CD14-positive monocyte (primary cell): ENCODE results near the gene DSCAML1. TPM values are rescaled to one million over a fixed set of nuclear protein-coding genes. Genes with fewer than 3 reads are reported as not detected.

Source experiments
- DNase-seq, 3 donors: peaks; one replicate each; pipeline ENCODE4 v3.0.0-alpha.2; 2011 to 2022
- H2AFZ ChIP-seq: 2 replicates; pipeline ENCODE4 v1.6.0; 2012; ENCODE audit warnings: mild to moderate bottlenecking, low read depth, low read length, inconsistent platforms; ENCODE audit not compliant: insufficient read depth, poor library complexity, severe bottlenecking
- H3K27ac ChIP-seq, 2 donors: 1 replicate in 1 of 2; 2 replicates in 1 of 2; pipeline ENCODE4 v1.5.1; 2012 to 2013; ENCODE audit warnings: low read length in 2 of 2, control low read depth in 1 of 2, inconsistent platforms in 1 of 2, low read depth in 1 of 2, mild to moderate bottlenecking in 1 of 2
- H3K27me3 ChIP-seq, 2 donors: one replicate each; pipeline versions ENCODE4 v1.6.0 to v1.6.1; 2011 to 2013; ENCODE audit warnings: low read length in 2 of 2; ENCODE audit not compliant: control insufficient read depth in 2 of 2, insufficient read depth in 2 of 2
- H3K36me3 ChIP-seq, 2 donors: replicated peaks in 1 of 2; 1 replicate in 1 of 2; 2 replicates in 1 of 2; pipeline versions ENCODE4 v1.5.1 to v1.6.1; 2012 to 2013; ENCODE audit warnings: low read length in 2 of 2, control low read depth in 1 of 2, inconsistent platforms in 1 of 2, mild to moderate bottlenecking in 1 of 2; ENCODE audit not compliant: insufficient read depth in 2 of 2, control insufficient read depth in 1 of 2
- H3K4me1 ChIP-seq, 2 donors: 1 replicate in 1 of 2; 2 replicates in 1 of 2; pipeline versions ENCODE4 v1.5.1 to v1.6.1; 2012 to 2013; ENCODE audit warnings: low read length in 2 of 2, control low read depth in 1 of 2, inconsistent platforms in 1 of 2, mild to moderate bottlenecking in 1 of 2, moderate library complexity in 1 of 2; ENCODE audit not compliant: insufficient read depth in 2 of 2, control insufficient read depth in 1 of 2
- H3K4me2 ChIP-seq: replicated peaks from 2 replicates; pipeline ENCODE3; 2012; ENCODE audit warnings: low read length, moderate library complexity, mild to moderate bottlenecking; ENCODE audit not compliant: poor library complexity, severe bottlenecking; ENCODE audit errors: extremely low read depth
- H3K4me3 ChIP-seq, 3 experiments: fragments of 200-600 bp in 1 of 3; sonication (generic) in 1 of 3; replicated peaks in 1 of 3; 1 replicate in 2 of 3; 2 replicates in 1 of 3; pipeline ENCODE4 v1.5.1; 2011 to 2013; ENCODE audit warnings: low read length in 3 of 3, mild to moderate bottlenecking in 3 of 3, control low read depth in 2 of 3, low read depth in 2 of 3, inconsistent platforms in 1 of 3, moderate library complexity in 1 of 3
- H3K79me2 ChIP-seq: 2 replicates; pipeline ENCODE4 v1.6.0; 2012; ENCODE audit warnings: mild to moderate bottlenecking, control low read depth, inconsistent platforms, low read length, moderate library complexity; ENCODE audit not compliant: insufficient read depth
- H3K9ac ChIP-seq: 2 replicates; pipeline ENCODE4 v1.6.0; 2017; ENCODE audit warnings: low read length, mild to moderate bottlenecking; ENCODE audit not compliant: insufficient read depth, poor library complexity, severe bottlenecking
- H3K9me3 ChIP-seq, 2 donors: replicated peaks in 1 of 2; 1 replicate in 1 of 2; 2 replicates in 1 of 2; pipeline versions ENCODE4 v1.5.1 to v1.6.1; 2012 to 2013; ENCODE audit warnings: low read length in 2 of 2, control low read depth in 1 of 2; ENCODE audit not compliant: control insufficient read depth in 1 of 2, insufficient read depth in 1 of 2
- H4K20me1 ChIP-seq: 2 replicates; pipeline ENCODE4 v1.6.0; 2012; ENCODE audit warnings: mild to moderate bottlenecking, low read length, control low read depth, moderate library complexity; ENCODE audit not compliant: insufficient read depth
- H3K27ac Mint-ChIP-seq, 7 donors: one replicate each; pipeline ENCODE4 v1.8.0; 2020; ENCODE audit warnings: mild to moderate bottlenecking in 7 of 7, mixed read lengths in 7 of 7, moderate library complexity in 6 of 7, inconsistent platforms in 2 of 7
- H3K27me3 Mint-ChIP-seq, 3 donors: one replicate each; pipeline ENCODE4 v1.8.0; 2021 to 2022; ENCODE audit warnings: low read depth in 3 of 3, mild to moderate bottlenecking in 3 of 3, mixed read lengths in 3 of 3, moderate library complexity in 3 of 3, inconsistent platforms in 1 of 3
- H3K36me3 Mint-ChIP-seq, 2 donors: one replicate each; pipeline ENCODE4 v1.8.0; 2020; ENCODE audit warnings: mixed read lengths in 2 of 2, inconsistent platforms in 1 of 2, mild to moderate bottlenecking in 1 of 2
- H3K4me1 Mint-ChIP-seq: one replicate; pipeline ENCODE4 v1.8.0; 2020; ENCODE audit warnings: mild to moderate bottlenecking, mixed read lengths
- H3K4me3 Mint-ChIP-seq, 2 donors: one replicate each; pipeline ENCODE4 v1.8.0; 2020; ENCODE audit warnings: mild to moderate bottlenecking in 2 of 2, mixed read lengths in 2 of 2, moderate library complexity in 1 of 2
- H3K9me3 Mint-ChIP-seq, 7 donors: one replicate each; pipeline ENCODE4 v1.8.0; 2020 to 2022; ENCODE audit warnings: mixed read lengths in 7 of 7, mild to moderate bottlenecking in 6 of 7, moderate library complexity in 6 of 7, inconsistent platforms in 2 of 7
- CTCF ChIP-seq: fragments of 200-600 bp; IDR thresholded peaks from one replicate; pipeline ENCODE4 v1.8.0; 2022; ENCODE audit warnings: antibody characterized with exemption, mild to moderate bottlenecking
- WGBS: methylation state at CpG from one replicate; pipeline ENCODE4 v1.1.5; 2013; ENCODE audit warnings: missing lambda C conversion rate; ENCODE audit not compliant: insufficient coverage; 5-methylcytosine and 5-hydroxymethylcytosine counted together
- intact Hi-C, 2 donors: fragments of 100-400 bp; cut with micrococcal nuclease; formaldehyde crosslinking; loops; one replicate each; pipeline versions ENCODE4 v1.15.0 to v1.15.1; 2023
- polyA plus RNA-seq, 3 donors: library from polyadenylated mRNA; depleted of rRNA in 1 of 3; unstranded in 2 of 3; stranded (reverse) in 1 of 3; fragments of 300-500 nt in 2 of 3; fragments of >200 nt in 1 of 3; fragmentation: Illumina TruSeq in 2 of 3; gene quantifications; 1 replicate in 2 of 3; 2 replicates in 1 of 3; pipeline ENCODE4 v1.2.3, GENCODE V29; 2012 to 2021

The DSCAML1 gene
- polyA plus RNA-seq, 3 donors = not detected

- no peaks in the 10 kb centered on the region for H3K4me1 ChIP-seq
- Mint-ChIP-seq H3K36me3 (no peaks in the 10 kb centered on the region), H3K4me1 (no peaks in the 10 kb centered on the region), H3K27ac (no peak overlapping the region), H3K27me3 (peaks cover 6 to 9% (median 8%) of the 10 kb centered on the region in 3 donors), H3K4me3 (no peak overlapping the region), H3K9me3 (peaks cover 4 to 16% (median 11%) of the 10 kb centered on the region in 7 donors)
- no peak for TF ChIP-seq CTCF
- intact Hi-C loops = no loop called here
- H3K4me3 ChIP-seq = no peak overlapping the region
- H3K27me3 ChIP-seq = no peaks in the 10 kb centered on the region
- no peaks in the 10 kb centered on the region for H3K36me3 ChIP-seq
- no peaks in the 10 kb centered on the region for H4K20me1 ChIP-seq
- H3K4me2 ChIP-seq = no peak overlapping the region
- WGBS = no CpG with 5 or more reads among the region's 6 CpGs
- H3K9me3 ChIP-seq = no peaks in the 10 kb centered on the region
- H2AFZ ChIP-seq = no peak overlapping the region
- no peak overlapping the region for H3K27ac ChIP-seq
- H3K9ac ChIP-seq = no peak overlapping the region
- no peak for DNase-seq
- no peaks in the 10 kb centered on the region for H3K79me2 ChIP-seq
Measured at GRCh38 chr11:117453886-117454563, 343.0 kb downstream of the DSCAML1 start.

GRCh38 chr11:117449111-117449693 lies 347.8 kb downstream of the DSCAML1 start:
- Histone ChIP-seq H3K27me3 (no peaks in the 10 kb centered on the region), H3K9ac (no peak overlapping the region), H3K4me2 (no peak overlapping the region), H3K36me3 (no peaks in the 10 kb centered on the region), H4K20me1 (no peaks in the 10 kb centered on the region), H3K9me3 (no peaks in the 10 kb centered on the region), H3K27ac (no peak overlapping the region), H3K4me1 (no peaks in the 10 kb centered on the region), H3K4me3 (no peak overlapping the region), H2AFZ (no peak overlapping the region), H3K79me2 (no peaks in the 10 kb centered on the region)
- Mint-ChIP-seq H3K4me3 (no peak overlapping the region), H3K27me3 (peaks cover 9 to 22% (median 17%) of the 10 kb centered on the region in 3 donors), H3K36me3 (no peaks in the 10 kb centered on the region), H3K9me3 (peaks cover 3 to 18% (median 13%) of the 10 kb centered on the region in 7 donors), H3K4me1 (no peaks in the 10 kb centered on the region), H3K27ac (no peak overlapping the region)
- intact Hi-C loops = no loop called here
- DNase-seq = no peak
- TF ChIP-seq CTCF = no peak
- 75% methylated on average over 7 of the region's 9 CpGs for WGBS
